Activated CD4-positive, alpha-beta T cell treated with anti-CD3 and anti-CD28 coated beads, Interleukin-2, amount 10 ng/mL, durations not matched to agents 24 days and 14 days (primary cell): ENCODE measurements around the gene RNF150. TPM values are rescaled to one million over a fixed set of nuclear protein-coding genes. Genes with fewer than 3 reads are reported as not detected.
"Not testable (repeated sequence)": the region's sequence is repeated elsewhere in the genome, so short reads cannot be mapped to it uniquely, and the experiment has no call there.

Experiments used
- DNase-seq: peaks from one replicate; pipeline ENCODE4 v3.0.0; 2022
- H3K27ac Mint-ChIP-seq: one replicate; pipeline ENCODE4 v1.8.0; 2022; ENCODE audit warnings: mild to moderate bottlenecking, mixed read lengths
- H3K27me3 Mint-ChIP-seq: one replicate; pipeline ENCODE4 v1.8.0; 2022; ENCODE audit warnings: mixed read lengths
- H3K36me3 Mint-ChIP-seq: one replicate; pipeline ENCODE4 v1.8.0; 2022; ENCODE audit warnings: low read depth, mild to moderate bottlenecking, mixed read lengths
- H3K4me1 Mint-ChIP-seq: one replicate; pipeline ENCODE4 v1.8.0; 2021; ENCODE audit warnings: mixed read lengths
- H3K4me3 Mint-ChIP-seq: one replicate; pipeline ENCODE4 v1.8.0; 2022; ENCODE audit warnings: mild to moderate bottlenecking, moderate library complexity, mixed read lengths
- H3K9me3 Mint-ChIP-seq: one replicate; pipeline ENCODE4 v1.8.0; 2021; ENCODE audit warnings: mixed read lengths
- intact Hi-C: fragments of 100-400 bp; cut with micrococcal nuclease; formaldehyde crosslinking; loops from one replicate; pipeline ENCODE4 v1.15.1; 2023
- total RNA-seq: library from RNA; stranded (reverse); gene quantifications from 2 replicates; pipeline ENCODE4 v1.2.3, GENCODE V29; 2022

RNF150 gene
- total RNA-seq, 1 donor from 2014 or later: not detected

- Mint-ChIP-seq H3K36me3 (no peaks in the 10 kb centered on the region), H3K27me3 (peaks cover 13% of the 10 kb centered on the region), H3K9me3 (no peaks in the 10 kb centered on the region), H3K4me1 (no peaks in the 10 kb centered on the region), H3K27ac (no peak overlapping the region), H3K4me3 (no peak overlapping the region)
- intact Hi-C loops: no loop called here
- DNase-seq: no peak
Measured at GRCh38 chr4:140849526-140849925, 283.7 kb downstream of the RNF150 start.

- H3K4me3 Mint-ChIP-seq: no peak overlapping the region
- H3K4me1 Mint-ChIP-seq: no peaks in the 10 kb centered on the region
- H3K9me3 Mint-ChIP-seq: no peaks in the 10 kb centered on the region
- no peak for DNase-seq
- H3K36me3 Mint-ChIP-seq: no peaks in the 10 kb centered on the region
- intact Hi-C loops: no loop called here
- H3K27me3 Mint-ChIP-seq: peaks cover 13% of the 10 kb centered on the region
- no peak overlapping the region for H3K27ac Mint-ChIP-seq
Measured at GRCh38 chr4:140846736-140847135, 286.5 kb downstream of the RNF150 start.

- Mint-ChIP-seq H3K4me1 (no peaks in the 10 kb centered on the region), H3K4me3 (no peak overlapping the region), H3K36me3 (no peaks in the 10 kb centered on the region), H3K27ac (no peak overlapping the region), H3K9me3 (no peaks in the 10 kb centered on the region), H3K27me3 (peaks cover 13% of the 10 kb centered on the region)
- DNase-seq: no peak
- intact Hi-C loops: no loop called here
Measured at GRCh38 chr4:140844061-140844460, 289.2 kb downstream of the RNF150 start.

- no peak for DNase-seq
- Mint-ChIP-seq H3K4me3 (no peak overlapping the region), H3K4me1 (no peaks in the 10 kb centered on the region)
Measured at GRCh38 chr4:140841186-140841585, 292.1 kb downstream of the RNF150 start.

GRCh38 chr4:140839888-140840790 lies 293.1 kb downstream of the RNF150 start:
- Mint-ChIP-seq H3K27ac (no peak overlapping the region), H3K4me1 (no peaks in the 10 kb centered on the region), H3K36me3 (no peaks in the 10 kb centered on the region), H3K27me3 (peaks cover 4% of the 10 kb centered on the region), H3K4me3 (no peak overlapping the region), H3K9me3 (no peaks in the 10 kb centered on the region)
- intact Hi-C loops: no loop called here
- DNase-seq: no peak

More at GRCh38 chr4:140841186-140841585, 292.1 kb downstream of the RNF150 start:
- Mint-ChIP-seq H3K27ac (no peak overlapping the region), H3K36me3 (no peaks in the 10 kb centered on the region), H3K9me3 (no peaks in the 10 kb centered on the region), H3K27me3 (peaks cover 6% of the 10 kb centered on the region)
- intact Hi-C loops: no loop called here

GRCh38 chr4:140839406-140839805 lies 293.9 kb downstream of the RNF150 start:
- no peak overlapping the region for H3K27ac Mint-ChIP-seq
- no peak for DNase-seq
- intact Hi-C loops: no loop called here
- H3K4me3 Mint-ChIP-seq: no peak overlapping the region
- no peaks in the 10 kb centered on the region for H3K9me3 Mint-ChIP-seq
- H3K27me3 Mint-ChIP-seq: peaks cover 6% of the 10 kb centered on the region
- H3K4me1 Mint-ChIP-seq: no peaks in the 10 kb centered on the region
- H3K36me3 Mint-ChIP-seq: no peaks in the 10 kb centered on the region

- no peak for DNase-seq
- no peak overlapping the region for H3K4me3 Mint-ChIP-seq
- intact Hi-C loops: no loop called here
- no peaks in the 10 kb centered on the region for H3K4me1 Mint-ChIP-seq
- H3K9me3 Mint-ChIP-seq: no peaks in the 10 kb centered on the region
- H3K27me3 Mint-ChIP-seq: peaks cover 6% of the 10 kb centered on the region
- no peak overlapping the region for H3K27ac Mint-ChIP-seq
- H3K36me3 Mint-ChIP-seq: no peaks in the 10 kb centered on the region
Measured at GRCh38 chr4:140837736-140838135, 295.5 kb downstream of the RNF150 start.

GRCh38 chr4:140834839-140835495 lies 298.3 kb downstream of the RNF150 start:
- Mint-ChIP-seq H3K9me3 (no peaks in the 10 kb centered on the region), H3K4me1 (no peaks in the 10 kb centered on the region), H3K4me3 (no peak overlapping the region), H3K27me3 (peaks cover 2% of the 10 kb centered on the region), H3K36me3 (no peaks in the 10 kb centered on the region), H3K27ac (no peak overlapping the region)
- DNase-seq: no peak
- intact Hi-C loops: no loop called here

- peaks cover 2% of the 10 kb centered on the region for H3K27me3 Mint-ChIP-seq
- no peak overlapping the region for H3K4me3 Mint-ChIP-seq
- DNase-seq: no peak
- no peaks in the 10 kb centered on the region for H3K36me3 Mint-ChIP-seq
- peaks cover 5% of the 10 kb centered on the region for H3K9me3 Mint-ChIP-seq
- H3K27ac Mint-ChIP-seq: no peak overlapping the region
- intact Hi-C loops: no loop called here
- no peaks in the 10 kb centered on the region for H3K4me1 Mint-ChIP-seq
Measured at GRCh38 chr4:140833280-140833679, 300.0 kb downstream of the RNF150 start.

GRCh38 chr4:140829825-140830224 lies 303.4 kb downstream of the RNF150 start:
- peaks cover 5% of the 10 kb centered on the region for H3K9me3 Mint-ChIP-seq
- H3K4me1 Mint-ChIP-seq: no peaks in the 10 kb centered on the region
- intact Hi-C loops: no loop called here
- no peak overlapping the region for H3K27ac Mint-ChIP-seq
- H3K4me3 Mint-ChIP-seq: no peak overlapping the region
- H3K27me3 Mint-ChIP-seq: no peaks in the 10 kb centered on the region
- DNase-seq: no peak
- H3K36me3 Mint-ChIP-seq: no peaks in the 10 kb centered on the region

- Mint-ChIP-seq H3K27ac (no peak overlapping the region), H3K4me3 (no peak overlapping the region), H3K9me3 (peaks cover 14% of the 10 kb centered on the region), H3K36me3 (no peaks in the 10 kb centered on the region), H3K4me1 (no peaks in the 10 kb centered on the region), H3K27me3 (no peaks in the 10 kb centered on the region)
- DNase-seq: no peak
- intact Hi-C loops: no loop called here
Measured at GRCh38 chr4:140826701-140827027, 306.6 kb downstream of the RNF150 start.

- H3K9me3 Mint-ChIP-seq, H3K27ac Mint-ChIP-seq, H3K27me3 Mint-ChIP-seq, intact Hi-C loops, H3K4me3 Mint-ChIP-seq, DNase-seq, H3K36me3 Mint-ChIP-seq, H3K4me1 Mint-ChIP-seq: not testable (repeated sequence)
Measured at GRCh38 chr4:140820520-140820919, 312.7 kb downstream of the RNF150 start.

GRCh38 chr4:140819610-140820009 lies 313.7 kb downstream of the RNF150 start:
- H3K4me1 Mint-ChIP-seq: no peaks in the 10 kb centered on the region
- no peaks in the 10 kb centered on the region for H3K36me3 Mint-ChIP-seq
- peaks cover 8% of the 10 kb centered on the region for H3K9me3 Mint-ChIP-seq
- no peak for DNase-seq
- no peak overlapping the region for H3K27ac Mint-ChIP-seq
- intact Hi-C loops: no loop called here
- no peaks in the 10 kb centered on the region for H3K27me3 Mint-ChIP-seq
- no peak overlapping the region for H3K4me3 Mint-ChIP-seq

GRCh38 chr4:140818433-140818832 lies 314.8 kb downstream of the RNF150 start:
- H3K36me3 Mint-ChIP-seq: no peaks in the 10 kb centered on the region
- intact Hi-C loops: no loop called here
- no peak overlapping the region for H3K4me3 Mint-ChIP-seq
- no peaks in the 10 kb centered on the region for H3K4me1 Mint-ChIP-seq
- peaks cover 1% of the 10 kb centered on the region for H3K27me3 Mint-ChIP-seq
- peaks cover 4% of the 10 kb centered on the region for H3K9me3 Mint-ChIP-seq
- H3K27ac Mint-ChIP-seq: no peak overlapping the region
- DNase-seq: no peak
